Activated naive CD4-positive, alpha-beta T cell treated with anti-CD3 and anti-CD28 coated beads, Interleukin-2, amount 50 U/mL, for 24 hours (primary cell): ENCODE data around the gene RABL6.
"Not testable (repeated sequence)": the region's sequence is repeated elsewhere in the genome, so short reads cannot be mapped to it uniquely, and the experiment has no call there.

Experiments used
- H3K27ac Mint-ChIP-seq: one replicate; pipeline ENCODE4 v1.8.0; 2021; ENCODE audit warnings: mild to moderate bottlenecking, mixed read lengths
- H3K27me3 Mint-ChIP-seq: one replicate; pipeline ENCODE4 v1.8.0; 2021; ENCODE audit warnings: mixed read lengths
- H3K36me3 Mint-ChIP-seq: one replicate; pipeline ENCODE4 v1.8.0; 2021; ENCODE audit warnings: mixed read lengths
- H3K4me1 Mint-ChIP-seq: one replicate; pipeline ENCODE4 v1.8.0; 2021; ENCODE audit warnings: mixed read lengths
- H3K4me3 Mint-ChIP-seq: one replicate; pipeline ENCODE4 v1.8.0; 2021; ENCODE audit warnings: mild to moderate bottlenecking, mixed read lengths
- H3K9me3 Mint-ChIP-seq: one replicate; pipeline ENCODE4 v1.8.0; 2021; ENCODE audit warnings: mixed read lengths

Gene RABL6

DNA sequence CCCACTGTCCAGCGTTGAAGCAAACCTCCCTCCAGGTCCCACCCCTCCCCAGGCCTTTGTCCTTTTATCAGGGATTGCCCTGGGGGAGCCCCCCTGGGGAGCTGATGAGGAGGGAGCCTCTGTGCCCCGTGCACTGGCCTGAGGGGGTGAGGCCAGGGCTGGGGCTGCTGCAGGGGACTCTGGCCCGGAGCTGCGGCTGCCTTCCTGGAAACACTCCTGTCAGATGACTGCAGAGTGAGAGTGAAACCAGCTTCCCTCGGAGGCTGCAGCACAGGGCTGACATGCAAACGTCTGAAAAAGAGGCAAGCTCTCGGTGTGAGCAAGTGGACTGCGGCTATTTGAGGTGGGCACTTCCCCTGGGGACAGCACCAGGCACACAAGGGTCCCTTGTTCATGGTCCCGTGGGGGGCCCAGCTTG, 74.0 kb downstream of the RABL6 start:
- Mint-ChIP-seq H3K27me3 (no peaks in the 10 kb centered on the region), H3K9me3 (no peaks in the 10 kb centered on the region), H3K36me3 (no peaks in the 10 kb centered on the region), H3K4me1 (peaks cover 24% of the 10 kb centered on the region), H3K27ac (peak overlapping the region; percentile 68), H3K4me3 (peak overlapping the region; percentile 83)

DNA sequence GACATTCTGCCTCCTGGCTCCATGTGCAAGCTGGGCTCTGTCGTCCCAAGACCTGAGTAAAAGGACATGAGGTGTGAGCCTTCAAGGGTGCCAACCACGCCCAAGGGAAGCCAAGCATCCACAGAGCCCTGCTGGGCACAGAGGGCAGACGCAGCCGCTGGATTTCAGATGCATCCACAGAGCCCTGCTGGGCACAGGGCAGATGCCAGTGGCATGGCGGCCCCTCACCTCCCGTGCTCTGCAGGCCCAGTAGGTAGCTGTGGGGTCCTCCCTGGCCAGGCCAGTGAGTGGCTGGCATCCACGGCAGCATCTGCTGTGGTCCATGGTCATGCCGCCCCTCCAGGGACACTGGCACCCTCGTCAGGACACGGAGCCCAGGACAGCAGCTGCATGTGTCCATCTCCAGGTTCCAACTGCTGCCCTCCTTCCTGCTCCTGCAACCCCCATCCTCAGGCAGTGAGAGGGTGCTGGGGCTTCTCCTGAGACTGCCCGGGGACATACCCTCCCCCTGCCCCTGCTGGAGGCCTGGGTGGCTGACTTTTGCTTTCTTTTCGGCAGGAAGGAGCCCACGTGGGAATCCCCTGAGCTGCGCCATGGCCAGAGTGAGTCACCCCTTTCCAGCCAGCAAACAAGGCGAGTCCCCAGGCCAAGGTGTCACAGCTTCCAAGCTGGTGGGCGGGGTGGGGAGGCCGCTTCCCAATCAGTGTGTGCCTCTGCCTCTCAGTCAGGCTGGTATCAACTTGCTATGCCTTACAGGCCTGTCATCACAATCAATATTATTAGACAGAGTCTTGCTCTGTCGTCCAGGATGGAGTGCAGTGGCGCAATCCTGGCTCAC, 74.6 kb downstream of the RABL6 start:
- Mint-ChIP-seq H3K9me3 (no peaks in the 10 kb centered on the region), H3K27ac (peak overlapping the region; percentile 96), H3K4me3 (peak overlapping the region; percentile 83), H3K4me1 (peaks cover 28% of the 10 kb centered on the region), H3K27me3 (no peaks in the 10 kb centered on the region), H3K36me3 (no peaks in the 10 kb centered on the region)

DNA sequence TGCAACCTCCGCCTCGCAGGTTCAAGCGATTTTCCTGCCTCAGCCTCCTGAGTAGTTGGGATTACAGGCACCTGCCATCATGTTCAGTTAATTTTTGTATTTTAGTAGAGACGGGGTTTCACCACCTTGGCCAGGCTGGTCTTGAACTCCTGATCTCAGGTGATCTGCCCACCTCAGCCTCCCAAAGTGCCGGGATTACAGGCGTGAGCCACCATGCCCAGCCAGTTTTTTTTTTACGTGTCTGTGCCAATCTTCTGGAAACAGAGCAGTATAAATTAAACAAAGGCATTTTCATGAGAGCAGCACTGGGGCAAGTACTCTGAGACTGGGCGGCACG, 75.2 kb downstream of the RABL6 start:
- peak overlapping the region; percentile 83 for H3K4me3 Mint-ChIP-seq
- H3K9me3 Mint-ChIP-seq, H3K27me3 Mint-ChIP-seq, H3K36me3 Mint-ChIP-seq: not testable (repeated sequence)
- peaks cover 33% of the 10 kb centered on the region for H3K4me1 Mint-ChIP-seq
- peak overlapping the region; percentile 96 for H3K27ac Mint-ChIP-seq

DNA sequence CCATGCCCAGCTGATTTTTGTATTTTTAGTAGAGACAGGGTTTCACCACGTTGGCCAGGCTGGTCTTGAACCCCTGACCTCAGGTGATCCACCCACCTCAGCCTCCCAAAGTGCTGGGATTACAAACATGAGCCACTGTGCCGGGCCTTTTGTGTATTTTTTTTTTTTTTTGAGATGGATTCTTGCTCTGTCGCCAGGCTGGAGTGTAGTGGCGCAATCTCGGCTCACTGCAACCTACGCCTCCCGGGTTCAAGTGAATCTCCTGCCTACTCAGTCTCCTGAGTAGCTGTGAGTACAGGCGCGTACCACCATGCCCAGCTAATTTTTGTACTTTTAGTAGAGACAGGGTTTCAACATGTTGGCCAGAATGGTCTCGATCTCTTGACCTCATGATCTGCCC, 75.9 kb downstream of the RABL6 start:
- not testable (repeated sequence) for H3K36me3 Mint-ChIP-seq, H3K9me3 Mint-ChIP-seq, H3K27me3 Mint-ChIP-seq
- Mint-ChIP-seq H3K4me1 (peaks cover 39% of the 10 kb centered on the region), H3K4me3 (peak overlapping the region; percentile 83), H3K27ac (peak overlapping the region; percentile 41)

DNA sequence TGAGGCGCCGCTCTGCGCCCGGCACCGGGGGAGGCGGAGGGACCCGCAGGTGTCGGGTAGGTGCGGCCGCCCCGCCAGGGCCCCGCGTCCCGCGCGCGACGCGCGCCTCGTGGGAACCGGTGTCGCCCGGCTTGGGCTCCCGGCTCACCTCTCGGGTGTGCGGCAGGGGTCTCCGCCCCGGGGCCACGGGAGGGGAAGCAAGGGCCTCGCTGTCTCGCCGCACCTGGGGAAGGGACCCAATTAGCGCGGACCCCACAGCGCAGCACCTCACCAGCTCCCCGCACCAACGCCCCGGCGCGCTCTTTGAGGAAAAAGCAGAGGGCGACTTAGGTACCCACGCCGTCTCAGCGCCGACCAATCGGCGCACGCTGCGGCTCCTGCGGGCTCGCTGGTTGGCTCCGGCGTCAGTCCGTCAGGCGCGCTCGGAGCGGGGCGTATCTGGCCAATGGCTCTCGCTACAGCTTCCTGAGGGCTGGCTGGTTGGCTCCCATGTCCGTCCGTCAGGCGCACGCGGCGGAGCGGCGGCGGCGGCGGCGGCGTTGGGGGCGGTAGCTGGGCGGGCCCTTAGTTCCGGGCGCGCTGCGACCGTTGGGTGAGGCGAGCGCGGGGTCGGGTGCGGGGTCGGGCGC, 78.3 kb downstream of the RABL6 start, which contains the start of gene TRAF2:
Gene TRAF2, plus strand, starts transcription at position 567 of the 629 bp plus-strand sequence. CDS start 12,225 bp downstream, outside the sequence.
- H3K27me3 Mint-ChIP-seq: no peaks in the 10 kb centered on the region
- H3K4me1 Mint-ChIP-seq: peaks cover 35% of the 10 kb centered on the region
- H3K9me3 Mint-ChIP-seq: no peaks in the 10 kb centered on the region
- peak within 1 kb of the TSS; percentile 84 for H3K27ac Mint-ChIP-seq
- peak within 1 kb of the TSS; percentile 95 for H3K4me3 Mint-ChIP-seq
- no peaks in the 10 kb centered on the region for H3K36me3 Mint-ChIP-seq

DNA sequence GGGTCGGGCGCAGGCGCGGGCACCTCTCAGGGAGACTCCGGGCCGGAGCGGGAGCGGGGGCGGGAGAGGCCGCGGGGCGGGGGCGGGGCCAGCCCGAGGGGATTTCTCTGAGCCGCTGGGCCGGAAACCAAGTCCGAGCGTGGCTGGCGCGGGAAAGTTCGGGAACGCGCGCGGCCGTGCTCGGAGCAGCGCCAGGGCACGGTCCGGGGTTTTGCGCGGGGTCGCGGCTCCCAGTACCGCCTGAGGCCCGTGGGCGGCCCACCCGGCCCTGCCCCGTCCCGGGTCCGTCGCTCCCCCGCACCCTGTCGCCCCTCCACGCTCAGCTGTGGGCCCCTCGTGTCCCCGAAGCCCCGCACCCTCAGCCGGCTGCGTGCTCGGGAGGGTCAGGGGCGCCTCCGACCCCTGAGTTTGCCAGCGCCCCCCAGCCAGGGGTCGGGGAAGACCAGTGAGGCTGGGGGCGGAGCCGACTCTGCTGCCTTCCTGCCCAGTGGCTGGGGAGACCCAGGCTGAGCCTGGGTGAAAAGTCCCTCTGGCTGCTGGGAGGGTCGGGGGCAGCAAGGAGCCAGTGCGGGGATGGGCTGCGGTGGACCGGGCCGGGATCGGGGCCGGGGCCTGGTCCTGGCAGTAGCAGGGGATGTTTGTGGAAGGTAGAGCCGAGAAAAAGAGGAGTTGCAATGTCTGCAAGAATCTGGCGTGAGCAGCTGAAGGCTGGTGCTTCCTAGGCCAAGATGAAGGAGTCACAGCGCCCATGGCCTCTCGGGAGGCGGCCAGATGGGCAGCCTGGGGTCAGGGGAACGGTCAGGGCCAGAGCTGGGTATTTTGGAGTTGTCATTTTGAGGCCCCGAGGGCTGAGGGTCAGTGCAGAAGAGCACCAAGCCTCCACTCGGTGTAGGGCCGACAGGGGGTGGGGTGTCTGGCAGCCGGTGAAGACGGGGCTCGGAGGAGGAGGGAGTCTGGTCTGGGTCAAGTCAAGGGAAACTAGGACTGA, 79.2 kb downstream of the RABL6 start:
- Mint-ChIP-seq H3K9me3 (no peaks in the 10 kb centered on the region), H3K27me3 (no peaks in the 10 kb centered on the region), H3K27ac (peak overlapping the region; percentile 84), H3K4me3 (peak overlapping the region; percentile 95), H3K4me1 (peaks cover 27% of the 10 kb centered on the region), H3K36me3 (no peaks in the 10 kb centered on the region)

DNA sequence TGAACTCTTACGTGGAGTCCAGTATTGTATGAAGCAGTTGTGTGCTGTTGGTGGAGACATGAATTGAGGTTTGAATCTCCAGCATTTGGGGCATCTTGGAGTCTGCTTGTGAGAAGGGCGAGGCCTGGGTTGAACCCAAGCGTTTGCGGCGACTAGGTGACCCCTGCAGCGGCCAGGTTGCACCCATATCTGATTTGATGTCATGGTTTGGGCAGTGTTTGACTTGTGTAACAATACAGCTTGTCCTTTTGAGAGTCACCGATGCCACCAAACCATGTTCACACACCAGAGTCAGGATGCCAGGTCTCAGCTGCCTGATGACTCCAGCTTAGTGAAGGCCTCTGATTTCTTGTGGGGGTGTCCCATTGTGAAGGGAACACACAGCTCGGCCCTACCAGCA, 80.7 kb downstream of the RABL6 start:
- H3K4me1 Mint-ChIP-seq: peaks cover 23% of the 10 kb centered on the region
- H3K27me3 Mint-ChIP-seq: no peaks in the 10 kb centered on the region
- peak overlapping the region; percentile 95 for H3K4me3 Mint-ChIP-seq
- no peak overlapping the region for H3K27ac Mint-ChIP-seq
- H3K9me3 Mint-ChIP-seq: no peaks in the 10 kb centered on the region
- H3K36me3 Mint-ChIP-seq: no peaks in the 10 kb centered on the region

DNA sequence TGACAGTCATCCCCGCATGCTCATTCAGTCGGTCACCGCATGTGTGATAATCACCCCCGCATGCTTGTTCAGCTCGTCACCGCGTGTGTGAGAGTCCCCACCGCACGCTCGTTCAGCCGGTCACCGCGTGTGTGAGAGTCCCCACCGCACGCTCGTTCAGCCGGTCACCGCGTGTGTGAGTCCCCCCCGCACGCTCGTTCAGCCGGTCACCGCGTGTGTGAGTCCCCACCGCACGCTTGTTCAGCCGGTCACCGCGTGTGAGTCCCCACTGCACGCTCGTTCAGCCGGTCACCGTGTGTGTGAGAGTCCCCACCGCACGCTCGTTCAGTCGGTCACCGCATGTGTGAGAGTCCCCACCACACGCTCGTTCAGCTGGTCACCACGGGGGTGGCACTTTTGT, 82.1 kb downstream of the RABL6 start:
- Mint-ChIP-seq H3K27me3 (no peaks in the 10 kb centered on the region), H3K9me3 (no peaks in the 10 kb centered on the region), H3K27ac (no peak overlapping the region), H3K4me1 (peaks cover 31% of the 10 kb centered on the region), H3K36me3 (no peaks in the 10 kb centered on the region), H3K4me3 (no peak overlapping the region)

DNA sequence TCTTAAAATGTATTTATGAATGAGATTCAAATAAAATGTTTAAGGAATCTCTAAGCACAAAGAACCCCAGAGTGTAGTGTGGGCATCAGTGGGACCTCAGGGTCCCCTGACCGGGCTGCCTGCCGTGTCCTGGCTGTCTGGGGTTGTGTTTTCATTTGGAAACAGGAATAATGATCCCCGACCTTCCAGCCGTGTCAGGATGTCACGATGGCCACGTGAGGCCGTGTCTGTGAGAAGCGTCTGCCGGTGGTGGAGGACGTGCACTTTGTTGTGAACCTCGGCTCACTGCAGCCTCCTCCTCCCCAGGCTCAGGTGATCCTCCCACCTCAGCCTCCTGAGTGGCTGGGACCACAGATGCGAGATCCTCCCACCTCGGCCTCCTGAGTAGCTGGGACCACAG, 82.9 kb downstream of the RABL6 start:
- no peaks in the 10 kb centered on the region for H3K36me3 Mint-ChIP-seq
- no peak overlapping the region for H3K4me3 Mint-ChIP-seq
- peaks cover 32% of the 10 kb centered on the region for H3K4me1 Mint-ChIP-seq
- H3K9me3 Mint-ChIP-seq: no peaks in the 10 kb centered on the region
- no peak overlapping the region for H3K27ac Mint-ChIP-seq
- no peaks in the 10 kb centered on the region for H3K27me3 Mint-ChIP-seq
